Liver (tissue), 9 donors: ENCODE results near the gene VAMP1. TPM values are rescaled to one million over a fixed set of nuclear protein-coding genes. Genes with fewer than 3 reads are reported as not detected.

ENCODE experiments used
- DNase-seq: peaks from one replicate; pipeline ENCODE4 v3.0.0-alpha.2; 2017; ENCODE audit warnings: low spot score
- H3K27ac ChIP-seq, 2 donors: one replicate each; pipeline ENCODE4 v1.7.0; 2013; ENCODE audit warnings: inconsistent platforms in 2 of 2, low read length in 2 of 2, control low read depth in 1 of 2, low read depth in 1 of 2, mild to moderate bottlenecking in 1 of 2
- H3K27me3 ChIP-seq, 4 donors: one replicate each; pipeline versions ENCODE4 v1.6.1 to v1.7.0; 2013; ENCODE audit warnings: low read length in 3 of 4, inconsistent platforms in 1 of 4, mild to moderate bottlenecking in 1 of 4, moderate library complexity in 1 of 4; ENCODE audit not compliant: control insufficient read depth in 4 of 4, insufficient read depth in 4 of 4
- H3K36me3 ChIP-seq, 4 donors: one replicate each; pipeline versions ENCODE4 v1.6.1 to v1.7.0; 2013; ENCODE audit warnings: low read length in 3 of 4, mild to moderate bottlenecking in 3 of 4, low read depth in 1 of 4, moderate library complexity in 1 of 4; ENCODE audit not compliant: control insufficient read depth in 4 of 4, insufficient read depth in 3 of 4
- H3K4me1 ChIP-seq, 4 donors: one replicate each; pipeline versions ENCODE4 v1.6.1 to v1.7.0; 2013; ENCODE audit warnings: low read length in 3 of 4, mild to moderate bottlenecking in 3 of 4, moderate library complexity in 1 of 4; ENCODE audit not compliant: control insufficient read depth in 4 of 4, insufficient read depth in 4 of 4
- H3K4me3 ChIP-seq, 3 donors: one replicate each; pipeline versions ENCODE4 v1.6.1 to v1.7.0; 2013; ENCODE audit warnings: low read length in 3 of 3, control low read depth in 1 of 3, low read depth in 1 of 3, mild to moderate bottlenecking in 1 of 3
- H3K9ac ChIP-seq, 2 donors: one replicate each; pipeline ENCODE4 v1.7.0; 2013; ENCODE audit warnings: low read length in 2 of 2, mild to moderate bottlenecking in 2 of 2, moderate library complexity in 2 of 2, control low read depth in 1 of 2, low read depth in 1 of 2
- H3K9me3 ChIP-seq, 4 donors: one replicate each; pipeline versions ENCODE4 v1.6.1 to v1.7.0; 2013; ENCODE audit warnings: low read length in 3 of 4; ENCODE audit not compliant: control insufficient read depth in 4 of 4
- EGR1 ChIP-seq, 2 donors: IDR thresholded peaks; 2 replicates each; pipeline ENCODE4 v1.6.1; 2016 to 2018; ENCODE audit warnings: antibody characterized with exemption in 2 of 2, low read depth in 2 of 2
- FOXA1 ChIP-seq: IDR thresholded peaks from 2 replicates; pipeline ENCODE4 v1.6.1; 2016; ENCODE audit warnings: antibody characterized with exemption
- FOXA2 ChIP-seq: IDR thresholded peaks from 2 replicates; pipeline ENCODE4 v1.6.1; 2016; ENCODE audit warnings: antibody characterized with exemption
- GABPA ChIP-seq, 2 donors: IDR thresholded peaks in 1 of 2; conservative IDR thresholded peaks in 1 of 2; 2 replicates each; pipeline ENCODE4 v1.6.1; 2016; ENCODE audit warnings: antibody characterized with exemption in 2 of 2, mild to moderate bottlenecking in 1 of 2, moderate library complexity in 1 of 2
- HNF4G ChIP-seq: IDR thresholded peaks from 2 replicates; pipeline ENCODE4 v1.6.1; 2016; ENCODE audit warnings: antibody characterized with exemption
- JUND ChIP-seq, 2 donors: IDR thresholded peaks; 2 replicates each; pipeline ENCODE4 v1.6.1; 2016; ENCODE audit warnings: antibody characterized with exemption in 2 of 2
- MAX ChIP-seq: IDR thresholded peaks from 2 replicates; pipeline ENCODE4 v1.6.1; 2016; ENCODE audit warnings: antibody characterized with exemption
- NR2F2 ChIP-seq: IDR thresholded peaks from 2 replicates; pipeline ENCODE4 v1.6.1; 2016; ENCODE audit warnings: antibody characterized with exemption
- RAD21 ChIP-seq, 2 donors: IDR thresholded peaks; 2 replicates each; pipeline ENCODE4 v1.6.1; 2016; ENCODE audit warnings: antibody characterized with exemption in 2 of 2, mild to moderate bottlenecking in 2 of 2
- RXRA ChIP-seq, 2 donors: IDR thresholded peaks; 2 replicates each; pipeline ENCODE4 v1.6.1; 2017 to 2018; ENCODE audit warnings: antibody characterized with exemption in 2 of 2, mild to moderate bottlenecking in 1 of 2
- SP1 ChIP-seq: IDR thresholded peaks from 2 replicates; pipeline ENCODE4 v1.6.1; 2018; ENCODE audit warnings: antibody characterized with exemption, mild to moderate bottlenecking
- TAF1 ChIP-seq: conservative IDR thresholded peaks from 2 replicates; pipeline ENCODE4 v1.6.1; 2016; ENCODE audit warnings: antibody characterized with exemption, mild to moderate bottlenecking
- YY1 ChIP-seq: IDR thresholded peaks from 2 replicates; pipeline ENCODE4 v1.6.1; 2016; ENCODE audit warnings: antibody characterized with exemption, mild to moderate bottlenecking
- ZBTB33 ChIP-seq: IDR thresholded peaks from 2 replicates; pipeline ENCODE4 v1.6.1; 2016; ENCODE audit warnings: antibody characterized with exemption
- WGBS: extraction: QIAGEN DNeasy Blood & Tissue Kit; methylation state at CpG from one replicate; pipeline ENCODE4 v1.1.7; 2013; 5-methylcytosine and 5-hydroxymethylcytosine counted together
- polyA plus RNA-seq, 2 donors: library from polyadenylated mRNA; stranded (reverse) in 1 of 2; unstranded in 1 of 2; fragments of 200-250 nt in 1 of 2; fragments of >200 nt in 1 of 2; fragmentation: Nextera tagmentation in 1 of 2; extraction: Ambion mirVana in 1 of 2; gene quantifications; one replicate each; pipeline versions ENCODE4 v1.2.1 to v1.2.3, GENCODE V29; 2013 to 2015
- total RNA-seq, 2 donors: library from RNA; depleted of rRNA; stranded (reverse); fragments of >200 nt; gene quantifications; one replicate each; pipeline ENCODE4 v1.2.3, GENCODE V29; 2014
- TF ChIP-seq, protein P1 (sequence below): IDR thresholded peaks from 2 replicates; pipeline ENCODE4 v1.6.1; 2016; ENCODE audit warnings: antibody characterized with exemption, mild to moderate bottlenecking
- donor health status: healthy.
- donor health status: healthy.
- donor health status: healthy.
- donor health status: healthy.
- donor health status: healthy.

The VAMP1 gene
- total and polyA plus RNA-seq, 4 donors, result 2.4 to 6.4 (median 5.0) TPM

DNA sequence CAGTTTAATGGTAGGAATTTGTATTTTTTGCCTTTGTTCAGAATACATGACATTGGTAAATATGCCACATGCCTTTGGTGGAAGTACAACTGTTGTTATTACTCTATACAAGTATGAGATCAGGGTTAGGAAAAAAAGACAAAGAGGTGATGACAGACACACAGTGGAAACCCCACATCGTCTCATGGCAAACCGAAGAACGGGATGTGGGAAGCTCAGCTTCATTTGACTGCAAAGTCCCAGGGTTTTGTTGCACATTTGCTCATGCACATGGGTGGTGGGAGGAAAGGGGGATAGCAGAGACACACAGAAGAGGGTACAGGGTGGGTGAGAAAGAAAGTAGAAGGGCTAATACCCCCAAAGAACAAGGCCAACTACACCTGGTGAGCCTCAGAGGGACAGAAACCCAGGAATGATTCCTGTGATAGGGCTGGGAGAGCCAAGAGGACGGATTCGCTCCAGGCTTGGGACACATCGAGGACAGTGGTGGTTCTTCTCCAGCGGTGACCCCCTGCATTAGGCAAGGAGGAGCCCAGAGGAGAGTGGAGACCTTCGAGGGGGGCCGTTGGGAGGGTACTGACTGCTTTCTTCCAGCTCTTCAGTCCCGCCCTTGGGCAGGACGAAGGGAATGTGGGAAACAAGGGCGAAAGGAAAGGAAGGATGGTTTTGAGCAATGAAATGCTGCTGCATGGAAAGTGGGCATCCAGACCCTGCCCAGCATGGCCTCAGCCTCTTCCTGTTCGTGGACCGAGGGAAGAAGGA, 8.1 kb downstream of the VAMP1 start:
- 91% methylated on average over 14 of the region's 14 CpGs for WGBS
- Histone ChIP-seq H3K4me1 (peaks cover 0 to 3% (median under 1%) of the 10 kb centered on the region in 4 donors), H3K4me3 (no peak overlapping the region), H3K27ac (peak overlapping the region; percentile 4 to 57), H3K27me3 (no peaks in the 10 kb centered on the region), H3K36me3 (peaks cover 10 to 67% (median 57%) of the 10 kb centered on the region in 4 donors), H3K9ac (no peak overlapping the region), H3K9me3 (no peaks in the 10 kb centered on the region)
- TF ChIP-seq HNF4G (no peak), TAF1 (no peak), SP1 (no peak), YY1 (no peak), EGR1 (IDR thresholded peaks at IDR 0.05; ENCODE audit: low read depth in 2 of 2) (no peak), RAD21 (IDR thresholded peaks at IDR 0.05) (no peak), NR2F2 (no peak), JUND (IDR thresholded peaks at IDR 0.05) (no peak), ZBTB33 (no peak), GABPA (IDR thresholded peaks at IDR 0.05 in 1 of 2, conservative IDR thresholded peaks at IDR 0.05 in 1 of 2) (no peak), FOXA1 (no peak)
- TF ChIP-seq, protein P1, sequence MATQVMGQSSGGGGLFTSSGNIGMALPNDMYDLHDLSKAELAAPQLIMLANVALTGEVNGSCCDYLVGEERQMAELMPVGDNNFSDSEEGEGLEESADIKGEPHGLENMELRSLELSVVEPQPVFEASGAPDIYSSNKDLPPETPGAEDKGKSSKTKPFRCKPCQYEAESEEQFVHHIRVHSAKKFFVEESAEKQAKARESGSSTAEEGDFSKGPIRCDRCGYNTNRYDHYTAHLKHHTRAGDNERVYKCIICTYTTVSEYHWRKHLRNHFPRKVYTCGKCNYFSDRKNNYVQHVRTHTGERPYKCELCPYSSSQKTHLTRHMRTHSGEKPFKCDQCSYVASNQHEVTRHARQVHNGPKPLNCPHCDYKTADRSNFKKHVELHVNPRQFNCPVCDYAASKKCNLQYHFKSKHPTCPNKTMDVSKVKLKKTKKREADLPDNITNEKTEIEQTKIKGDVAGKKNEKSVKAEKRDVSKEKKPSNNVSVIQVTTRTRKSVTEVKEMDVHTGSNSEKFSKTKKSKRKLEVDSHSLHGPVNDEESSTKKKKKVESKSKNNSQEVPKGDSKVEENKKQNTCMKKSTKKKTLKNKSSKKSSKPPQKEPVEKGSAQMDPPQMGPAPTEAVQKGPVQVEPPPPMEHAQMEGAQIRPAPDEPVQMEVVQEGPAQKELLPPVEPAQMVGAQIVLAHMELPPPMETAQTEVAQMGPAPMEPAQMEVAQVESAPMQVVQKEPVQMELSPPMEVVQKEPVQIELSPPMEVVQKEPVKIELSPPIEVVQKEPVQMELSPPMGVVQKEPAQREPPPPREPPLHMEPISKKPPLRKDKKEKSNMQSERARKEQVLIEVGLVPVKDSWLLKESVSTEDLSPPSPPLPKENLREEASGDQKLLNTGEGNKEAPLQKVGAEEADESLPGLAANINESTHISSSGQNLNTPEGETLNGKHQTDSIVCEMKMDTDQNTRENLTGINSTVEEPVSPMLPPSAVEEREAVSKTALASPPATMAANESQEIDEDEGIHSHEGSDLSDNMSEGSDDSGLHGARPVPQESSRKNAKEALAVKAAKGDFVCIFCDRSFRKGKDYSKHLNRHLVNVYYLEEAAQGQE, result no peak
- no peak for DNase-seq

DNA sequence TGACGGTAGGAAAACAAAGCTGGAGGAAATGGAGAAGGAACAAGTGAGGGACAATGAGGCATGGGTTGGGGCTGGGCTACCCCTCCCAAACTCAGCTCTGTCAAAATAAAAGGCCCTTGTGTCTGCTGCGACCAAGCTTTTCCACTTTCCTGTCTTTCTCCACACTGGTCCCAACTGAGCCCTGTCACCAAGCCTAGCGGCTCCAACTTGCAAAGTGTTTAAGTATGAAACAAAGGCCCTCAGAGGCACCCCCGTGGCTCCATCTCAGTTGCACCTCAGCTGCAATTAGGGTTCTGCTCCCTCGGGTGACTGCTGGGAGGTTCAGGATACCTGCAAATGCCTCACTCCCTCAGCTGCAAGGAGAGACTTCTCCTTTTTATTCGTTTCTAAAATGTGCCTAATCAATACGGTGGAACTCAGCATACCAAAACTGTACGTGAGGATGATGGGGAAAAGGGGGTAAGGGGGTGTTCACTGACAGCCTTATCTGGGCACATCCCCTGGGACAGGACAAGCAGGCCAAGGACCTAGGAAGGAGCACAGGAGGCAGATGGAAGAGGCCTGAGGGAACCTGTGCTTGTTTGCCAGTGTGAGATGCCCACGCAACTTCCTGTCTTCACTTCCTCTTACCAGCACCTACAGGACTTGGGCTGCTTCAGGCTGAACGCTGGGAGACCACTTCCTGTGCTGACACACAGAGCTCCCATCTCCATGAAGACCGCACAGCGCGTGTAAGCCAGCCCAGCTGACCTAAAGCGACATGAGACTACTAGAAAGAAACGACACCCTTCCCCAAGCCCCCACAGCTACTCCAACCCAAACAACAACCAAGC, 8.9 kb downstream of the VAMP1 start:
- Histone ChIP-seq H3K27ac (peak overlapping the region; percentile 4 to 57), H3K36me3 (peaks cover 10 to 74% (median 62%) of the 10 kb centered on the region in 4 donors), H3K9me3 (no peaks in the 10 kb centered on the region), H3K4me3 (no peak overlapping the region), H3K27me3 (no peaks in the 10 kb centered on the region), H3K4me1 (peaks cover 0 to 2% (median 0%) of the 10 kb centered on the region in 4 donors), H3K9ac (no peak overlapping the region)
- WGBS, result 75% methylated on average over 15 of the region's 15 CpGs
- TF ChIP-seq NR2F2, result no peak
- TF ChIP-seq MAX, result no peak
- no peak for TF ChIP-seq HNF4G
- TF ChIP-seq ZBTB33, result no peak
- no peak for TF ChIP-seq TAF1
- no peak for TF ChIP-seq FOXA2
- no peak for TF ChIP-seq JUND (IDR thresholded peaks at IDR 0.05)
- TF ChIP-seq RXRA (IDR thresholded peaks at IDR 0.05), result no peak
- no peak for TF ChIP-seq RAD21 (IDR thresholded peaks at IDR 0.05)
- DNase-seq, result no peak
